SK-N-SH (cell line): Measurements from ENCODE around the gene STAT2. TPM values are rescaled to one million over a fixed set of nuclear protein-coding genes. Genes with fewer than 3 reads are reported as not detected.
A peak's percentile ranks its signal among the peaks of the same experiment; 100 is the strongest.

Experiments
- CTCF ChIA-PET: fragments of 300-600, 350-600 bp; formaldehyde crosslinking; extraction: SDS; loops from one replicate; lab custom pipeline; 2021; lab: Yijun Ruan, JAX
- POLR2A ChIA-PET: fragments of 350-600 bp; sonication (Branson Sonifier 250); formaldehyde crosslinking; extraction: SDS; loops from one replicate; lab custom pipeline; 2020; ENCODE audit warnings: antibody characterized with exemption, inconsistent platforms; lab: Yijun Ruan, JAX
- DNase-seq: peaks from one replicate; pipeline ENCODE4 v3.0.0; 2012
- H2AFZ ChIP-seq: fragments of 200-600 bp; sonication (generic); 2 replicates; pipeline ENCODE4 v1.8.1; 2016; ENCODE audit warnings: antibody characterized with exemption, mild to moderate bottlenecking, low read depth
- H3F3A ChIP-seq: fragments of 200-600 bp; sonication (generic); replicated peaks from 2 replicates; pipeline ENCODE3; 2016; ENCODE audit warnings: antibody characterized with exemption, mild to moderate bottlenecking; ENCODE audit not compliant: insufficient read depth
- H3K27ac ChIP-seq, 2 experiments: fragments of 200-500 bp in 1 of 2; fragments of 200-600 bp in 1 of 2; sonication (Bioruptor generic) in 1 of 2; sonication (generic), shearing (Covaris generic) in 1 of 2; 2 replicates each; pipeline versions ENCODE4 v1.5.1 to v1.6.1; 2014 to 2016; ENCODE audit warnings: low read depth in 2 of 2, inconsistent platforms in 1 of 2, low read length in 1 of 2, mild to moderate bottlenecking in 1 of 2, mixed read lengths in 1 of 2
- H3K27me3 ChIP-seq: fragments of 200-600 bp; sonication (generic), shearing (Covaris generic); 2 replicates; pipeline ENCODE4 v1.6.1; 2016; ENCODE audit warnings: mixed run types; ENCODE audit not compliant: insufficient read depth
- H3K36me3 ChIP-seq, 2 experiments: fragments of 200-500 bp in 1 of 2; fragments of 200-600 bp in 1 of 2; sonication (Bioruptor generic) in 1 of 2; sonication (generic) in 1 of 2; replicated peaks in 1 of 2; 2 replicates each; pipeline versions ENCODE3 to v1.5.1; 2014 to 2016; ENCODE audit warnings: low read length in 1 of 2, mild to moderate bottlenecking in 1 of 2; ENCODE audit not compliant: insufficient read depth in 2 of 2, control insufficient read depth in 1 of 2
- H3K4me1 ChIP-seq, 2 experiments: fragments of 200-500 bp in 1 of 2; fragments of 200-600 bp in 1 of 2; sonication (Bioruptor generic) in 1 of 2; sonication (generic), shearing (Covaris generic) in 1 of 2; 2 replicates each; pipeline versions ENCODE4 v1.5.1 to v1.6.1; 2014 to 2016; ENCODE audit warnings: low read depth in 1 of 2, low read length in 1 of 2, mixed run types in 1 of 2; ENCODE audit not compliant: insufficient read depth in 2 of 2, control insufficient read depth in 1 of 2
- H3K4me2 ChIP-seq: fragments of 200-600 bp; sonication (generic), shearing (Covaris generic); 2 replicates; pipeline ENCODE4 v1.6.1; 2017; ENCODE audit warnings: mixed run types
- H3K4me3 ChIP-seq, 2 experiments: fragments of 200-500 bp in 1 of 2; fragments of 200-600 bp in 1 of 2; sonication (Bioruptor generic) in 1 of 2; sonication (generic), shearing (Covaris generic) in 1 of 2; 2 replicates each; pipeline versions ENCODE4 v1.5.1 to v1.8.1; 2014 to 2016; ENCODE audit warnings: low read depth in 2 of 2, inconsistent platforms in 1 of 2, low read length in 1 of 2, mild to moderate bottlenecking in 1 of 2, mixed read lengths in 1 of 2, moderate library complexity in 1 of 2
- H3K79me2 ChIP-seq: fragments of 200-600 bp; sonication (generic); 2 replicates; pipeline ENCODE4 v1.8.1; 2017; ENCODE audit warnings: mild to moderate bottlenecking; ENCODE audit not compliant: insufficient read depth
- H3K9ac ChIP-seq: fragments of 200-600 bp; sonication (generic); 2 replicates; pipeline ENCODE4 v1.6.1; 2017; ENCODE audit warnings: mixed run types
- H3K9me2 ChIP-seq: fragments of 200-600 bp; sonication (generic); 2 replicates; pipeline ENCODE4 v1.6.1; 2017; ENCODE audit warnings: mixed run types
- H3K9me3 ChIP-seq: fragments of 200-600 bp; sonication (generic); 2 replicates; pipeline ENCODE4 v1.6.1; 2017; ENCODE audit warnings: mixed run types, mild to moderate bottlenecking, moderate library complexity
- H4K20me1 ChIP-seq: fragments of 200-600 bp; sonication (generic); 2 replicates; pipeline ENCODE4 v1.6.1; 2017; ENCODE audit warnings: mild to moderate bottlenecking, mixed run types; ENCODE audit not compliant: insufficient read depth
- CHD2 ChIP-seq: fragments of 150-350 bp; IDR thresholded peaks from 2 replicates; pipeline ENCODE4 v1.6.1; 2018; ENCODE audit warnings: low read length; ENCODE audit not compliant: partially characterized antibody
- ELF1 ChIP-seq: IDR thresholded peaks from 2 replicates; pipeline ENCODE4 v1.4.0; 2012
- FOSL2 ChIP-seq: IDR thresholded peaks from 2 replicates; pipeline ENCODE4 v1.4.0; 2012; ENCODE audit warnings: low read depth, mild to moderate bottlenecking, moderate library complexity, borderline replicate concordance
- FOXJ3 ChIP-seq: sonication (generic); formaldehyde crosslinking; IDR thresholded peaks from 2 replicates; pipeline ENCODE4 v1.5.1; 2020; ENCODE audit warnings: mild to moderate bottlenecking, missing genetic modification reagents
- GATA2 ChIP-seq: sonication (generic); formaldehyde crosslinking; IDR thresholded peaks from 2 replicates; pipeline ENCODE4 v1.5.0; 2020; ENCODE audit warnings: mild to moderate bottlenecking, missing genetic modification reagents
- JUND ChIP-seq: IDR thresholded peaks from 2 replicates; pipeline ENCODE4 v1.4.0; 2012
- MEF2A ChIP-seq: IDR thresholded peaks from 2 replicates; pipeline ENCODE4 v1.4.0; 2012; ENCODE audit warnings: low read depth, borderline replicate concordance
- MXI1 ChIP-seq: IDR thresholded peaks from 2 replicates; pipeline ENCODE4 v1.6.1; 2012; ENCODE audit warnings: mild to moderate bottlenecking, low read depth, low read length, improper control_type of control experiment
- NFIC ChIP-seq: IDR thresholded peaks from 2 replicates; pipeline ENCODE4 v1.4.0; 2012; ENCODE audit warnings: borderline replicate concordance
- PBX3 ChIP-seq: IDR thresholded peaks from 2 replicates; pipeline ENCODE4; 2012
- POLR2AphosphoS5 ChIP-seq: IDR thresholded peaks from 2 replicates; pipeline ENCODE4 v1.6.1; 2012; ENCODE audit warnings: low read depth, low read length
- RAD21 ChIP-seq: IDR thresholded peaks from 2 replicates; pipeline ENCODE4 v1.6.1; 2012; ENCODE audit warnings: mild to moderate bottlenecking, low read length
- RCOR1 ChIP-seq: fragments of 150-350 bp; IDR thresholded peaks from 2 replicates; pipeline ENCODE4 v1.6.1; 2017; ENCODE audit warnings: antibody characterized with exemption, low read length
- RFX5 ChIP-seq: IDR thresholded peaks from 2 replicates; pipeline ENCODE4 v1.6.1; 2012; ENCODE audit warnings: mild to moderate bottlenecking, improper control_type of control experiment, low read length
- RXRA ChIP-seq: IDR thresholded peaks from 2 replicates; pipeline ENCODE4 v1.4.0; 2012; ENCODE audit warnings: low read depth, mild to moderate bottlenecking, borderline replicate concordance
- TEAD4 ChIP-seq: IDR thresholded peaks from 2 replicates; pipeline ENCODE4 v1.4.0; 2012; ENCODE audit warnings: mild to moderate bottlenecking, borderline replicate concordance; ENCODE audit not compliant: insufficient read depth
- YY1 ChIP-seq: IDR thresholded peaks from 2 replicates; pipeline ENCODE4 v1.4.0; 2012; ENCODE audit warnings: low read depth, mild to moderate bottlenecking
- WGBS: methylation state at CpG from one replicate; pipeline ENCODE4 v1.1.6; 2017; ENCODE audit warnings: low lambda C conversion rate; 5-methylcytosine and 5-hydroxymethylcytosine counted together
- polyA plus RNA-seq, 3 experiments: library from polyadenylated mRNA; depleted of rRNA; stranded (reverse); fragments of >200 nt; gene quantifications; 2 replicates each; pipeline ENCODE4 v1.2.3, GENCODE V29; 2012
- TF ChIP-seq, protein P1 (sequence below): IDR thresholded peaks from 2 replicates; pipeline ENCODE4 v1.6.1; 2012; ENCODE audit warnings: mild to moderate bottlenecking, low read depth, low read length, moderate library complexity
- TF ChIP-seq, protein P2 (sequence below): fragments of 200-600 bp; sonication (generic); IDR thresholded peaks from 2 replicates; pipeline ENCODE4 v1.6.1; 2017; ENCODE audit warnings: antibody characterized with exemption, mild to moderate bottlenecking, moderate library complexity
- TF ChIP-seq, protein P3 (sequence below): IDR thresholded peaks from 2 replicates; pipeline ENCODE4 v1.4.0; 2012; ENCODE audit warnings: low read depth, borderline replicate concordance
- TF ChIP-seq, protein P4 (sequence below): fragments of 150-350 bp; IDR thresholded peaks from 2 replicates; pipeline ENCODE4 v1.6.1; 2016; ENCODE audit warnings: mild to moderate bottlenecking, low read depth, low read length
- TF ChIP-seq, protein P5 (sequence below): IDR thresholded peaks from 2 replicates; pipeline ENCODE4 v1.4.0; 2012; ENCODE audit warnings: low read depth, borderline replicate concordance

The STAT2 gene
- polyA plus RNA-seq, 1 of the 3 experiments (the other 2 are of a cell fraction) = 58.1 TPM

DNA sequence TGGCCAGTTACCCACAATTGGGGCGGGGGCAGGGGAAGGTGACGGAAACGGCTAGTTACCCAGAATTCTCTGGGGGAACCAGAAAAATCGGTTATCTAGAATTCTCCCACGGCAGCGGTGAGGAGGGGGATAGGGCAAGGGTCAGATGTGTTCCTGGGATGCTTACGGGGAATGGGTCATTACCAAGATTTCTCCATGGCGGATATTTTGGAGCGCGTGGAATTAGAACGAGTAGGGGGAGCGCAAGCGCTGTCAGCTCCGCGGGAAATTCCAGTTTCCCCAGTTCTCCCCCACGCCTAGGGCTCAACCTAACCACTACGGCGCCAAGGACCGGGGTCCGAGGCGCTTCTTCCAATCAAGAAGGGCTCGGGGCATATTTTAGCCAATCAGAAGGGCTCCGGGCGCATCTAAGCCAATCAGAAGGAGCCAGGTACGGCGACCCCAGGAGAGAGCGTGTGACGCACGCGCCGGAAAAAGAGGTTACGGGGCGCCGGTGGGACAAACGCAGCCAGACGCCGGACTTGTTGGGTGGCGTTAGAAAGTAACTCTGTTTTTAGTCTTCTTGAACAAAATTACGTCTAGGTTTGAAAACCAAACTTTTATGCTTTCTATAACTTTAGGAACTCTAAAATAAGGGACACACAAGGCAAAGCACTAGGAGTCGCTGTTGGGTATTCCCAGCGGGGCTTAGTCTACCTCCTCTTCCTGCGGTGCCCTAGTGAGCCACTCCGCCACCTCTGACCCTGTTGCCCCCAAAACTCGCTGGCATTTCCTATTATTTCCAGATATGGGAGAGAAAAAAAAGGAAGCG is 26.0 kb downstream of the STAT2 start, which contains the start of gene PAN2:
Gene PAN2 (minus strand): TSS at position 322 of the 811 bp plus-strand sequence. CDS start 906 bp downstream, outside the sequence.
- Histone ChIP-seq H3K9me3 (no peaks in the 10 kb centered on the region), H3K4me3 (peak within 1 kb of the TSS; percentile 61 to 73), H4K20me1 (no peaks in the 10 kb centered on the region), H3K9ac (peak within 1 kb of the TSS; percentile 87), H3K79me2 (peaks cover 4% of the 10 kb centered on the region; the same call in 1 of the 2 replicates), H3K27ac (peak within 1 kb of the TSS; percentile 84 to 97), H3K9me2 (no peaks in the 10 kb centered on the region), H2AFZ (peak within 1 kb of the TSS; percentile 85), H3K4me2 (peak within 1 kb of the TSS; percentile 87), H3K4me1 (peaks cover 4 to 8% of the 10 kb centered on the region in 2 experiments; a peak in 1 of 4 replicates), H3K27me3 (no peaks in the 10 kb centered on the region), H3K36me3 (no peaks in the 10 kb centered on the region), H3F3A (peaks cover 5% of the 10 kb centered on the region)
- DNase-seq = peak; percentile 93
- POLR2A ChIA-PET = interaction anchor here (0.8 to 3.1 kb wide), 7 partner anchors 9 to 131 kb away, joined by 3 to 26 read pairs (median 6); partner anchors contain the start of genes CNPY2, STAT2 and TIMELESS
- CTCF ChIA-PET = interaction anchor here (0.7 to 2.2 kb wide), 7 partner anchors 9 to 215 kb away, joined by 3 to 17 read pairs (median 3); partner anchors contain the start of gene ZC3H10
- WGBS = 1% methylated on average over 45 of the region's 45 CpGs
- TF ChIP-seq, protein P1, sequence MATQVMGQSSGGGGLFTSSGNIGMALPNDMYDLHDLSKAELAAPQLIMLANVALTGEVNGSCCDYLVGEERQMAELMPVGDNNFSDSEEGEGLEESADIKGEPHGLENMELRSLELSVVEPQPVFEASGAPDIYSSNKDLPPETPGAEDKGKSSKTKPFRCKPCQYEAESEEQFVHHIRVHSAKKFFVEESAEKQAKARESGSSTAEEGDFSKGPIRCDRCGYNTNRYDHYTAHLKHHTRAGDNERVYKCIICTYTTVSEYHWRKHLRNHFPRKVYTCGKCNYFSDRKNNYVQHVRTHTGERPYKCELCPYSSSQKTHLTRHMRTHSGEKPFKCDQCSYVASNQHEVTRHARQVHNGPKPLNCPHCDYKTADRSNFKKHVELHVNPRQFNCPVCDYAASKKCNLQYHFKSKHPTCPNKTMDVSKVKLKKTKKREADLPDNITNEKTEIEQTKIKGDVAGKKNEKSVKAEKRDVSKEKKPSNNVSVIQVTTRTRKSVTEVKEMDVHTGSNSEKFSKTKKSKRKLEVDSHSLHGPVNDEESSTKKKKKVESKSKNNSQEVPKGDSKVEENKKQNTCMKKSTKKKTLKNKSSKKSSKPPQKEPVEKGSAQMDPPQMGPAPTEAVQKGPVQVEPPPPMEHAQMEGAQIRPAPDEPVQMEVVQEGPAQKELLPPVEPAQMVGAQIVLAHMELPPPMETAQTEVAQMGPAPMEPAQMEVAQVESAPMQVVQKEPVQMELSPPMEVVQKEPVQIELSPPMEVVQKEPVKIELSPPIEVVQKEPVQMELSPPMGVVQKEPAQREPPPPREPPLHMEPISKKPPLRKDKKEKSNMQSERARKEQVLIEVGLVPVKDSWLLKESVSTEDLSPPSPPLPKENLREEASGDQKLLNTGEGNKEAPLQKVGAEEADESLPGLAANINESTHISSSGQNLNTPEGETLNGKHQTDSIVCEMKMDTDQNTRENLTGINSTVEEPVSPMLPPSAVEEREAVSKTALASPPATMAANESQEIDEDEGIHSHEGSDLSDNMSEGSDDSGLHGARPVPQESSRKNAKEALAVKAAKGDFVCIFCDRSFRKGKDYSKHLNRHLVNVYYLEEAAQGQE = no peak
- TF ChIP-seq MXI1 (peak; percentile 73; the same call in 1 of the 2 replicates), ELF1 (peak; percentile 71; the same call in 1 of the 2 replicates), RXRA (no peak), NFIC (no peak), CHD2 (peak; percentile 62), MEF2A (no peak), TEAD4 (no peak), RCOR1 (no peak), FOSL2 (peak; percentile 1; the same call in 1 of the 2 replicates), RAD21 (no peak), JUND (no peak), FOXJ3 (CRISPR knock-in tag) (no peak), RFX5 (peak; percentile 82), YY1 (peak; percentile 54; the same call in 1 of the 2 replicates), POLR2AphosphoS5 (peak; percentile 90), GATA2 (no peak), PBX3 (peak; percentile 45)
- TF ChIP-seq, protein P2, sequence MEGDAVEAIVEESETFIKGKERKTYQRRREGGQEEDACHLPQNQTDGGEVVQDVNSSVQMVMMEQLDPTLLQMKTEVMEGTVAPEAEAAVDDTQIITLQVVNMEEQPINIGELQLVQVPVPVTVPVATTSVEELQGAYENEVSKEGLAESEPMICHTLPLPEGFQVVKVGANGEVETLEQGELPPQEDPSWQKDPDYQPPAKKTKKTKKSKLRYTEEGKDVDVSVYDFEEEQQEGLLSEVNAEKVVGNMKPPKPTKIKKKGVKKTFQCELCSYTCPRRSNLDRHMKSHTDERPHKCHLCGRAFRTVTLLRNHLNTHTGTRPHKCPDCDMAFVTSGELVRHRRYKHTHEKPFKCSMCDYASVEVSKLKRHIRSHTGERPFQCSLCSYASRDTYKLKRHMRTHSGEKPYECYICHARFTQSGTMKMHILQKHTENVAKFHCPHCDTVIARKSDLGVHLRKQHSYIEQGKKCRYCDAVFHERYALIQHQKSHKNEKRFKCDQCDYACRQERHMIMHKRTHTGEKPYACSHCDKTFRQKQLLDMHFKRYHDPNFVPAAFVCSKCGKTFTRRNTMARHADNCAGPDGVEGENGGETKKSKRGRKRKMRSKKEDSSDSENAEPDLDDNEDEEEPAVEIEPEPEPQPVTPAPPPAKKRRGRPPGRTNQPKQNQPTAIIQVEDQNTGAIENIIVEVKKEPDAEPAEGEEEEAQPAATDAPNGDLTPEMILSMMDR = peak; percentile 80
- TF ChIP-seq, protein P3, sequence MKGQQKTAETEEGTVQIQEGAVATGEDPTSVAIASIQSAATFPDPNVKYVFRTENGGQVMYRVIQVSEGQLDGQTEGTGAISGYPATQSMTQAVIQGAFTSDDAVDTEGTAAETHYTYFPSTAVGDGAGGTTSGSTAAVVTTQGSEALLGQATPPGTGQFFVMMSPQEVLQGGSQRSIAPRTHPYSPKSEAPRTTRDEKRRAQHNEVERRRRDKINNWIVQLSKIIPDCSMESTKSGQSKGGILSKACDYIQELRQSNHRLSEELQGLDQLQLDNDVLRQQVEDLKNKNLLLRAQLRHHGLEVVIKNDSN = no peak
- TF ChIP-seq, protein P4, sequence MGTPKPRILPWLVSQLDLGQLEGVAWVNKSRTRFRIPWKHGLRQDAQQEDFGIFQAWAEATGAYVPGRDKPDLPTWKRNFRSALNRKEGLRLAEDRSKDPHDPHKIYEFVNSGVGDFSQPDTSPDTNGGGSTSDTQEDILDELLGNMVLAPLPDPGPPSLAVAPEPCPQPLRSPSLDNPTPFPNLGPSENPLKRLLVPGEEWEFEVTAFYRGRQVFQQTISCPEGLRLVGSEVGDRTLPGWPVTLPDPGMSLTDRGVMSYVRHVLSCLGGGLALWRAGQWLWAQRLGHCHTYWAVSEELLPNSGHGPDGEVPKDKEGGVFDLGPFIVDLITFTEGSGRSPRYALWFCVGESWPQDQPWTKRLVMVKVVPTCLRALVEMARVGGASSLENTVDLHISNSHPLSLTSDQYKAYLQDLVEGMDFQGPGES = peak; percentile 80
- TF ChIP-seq, protein P5, sequence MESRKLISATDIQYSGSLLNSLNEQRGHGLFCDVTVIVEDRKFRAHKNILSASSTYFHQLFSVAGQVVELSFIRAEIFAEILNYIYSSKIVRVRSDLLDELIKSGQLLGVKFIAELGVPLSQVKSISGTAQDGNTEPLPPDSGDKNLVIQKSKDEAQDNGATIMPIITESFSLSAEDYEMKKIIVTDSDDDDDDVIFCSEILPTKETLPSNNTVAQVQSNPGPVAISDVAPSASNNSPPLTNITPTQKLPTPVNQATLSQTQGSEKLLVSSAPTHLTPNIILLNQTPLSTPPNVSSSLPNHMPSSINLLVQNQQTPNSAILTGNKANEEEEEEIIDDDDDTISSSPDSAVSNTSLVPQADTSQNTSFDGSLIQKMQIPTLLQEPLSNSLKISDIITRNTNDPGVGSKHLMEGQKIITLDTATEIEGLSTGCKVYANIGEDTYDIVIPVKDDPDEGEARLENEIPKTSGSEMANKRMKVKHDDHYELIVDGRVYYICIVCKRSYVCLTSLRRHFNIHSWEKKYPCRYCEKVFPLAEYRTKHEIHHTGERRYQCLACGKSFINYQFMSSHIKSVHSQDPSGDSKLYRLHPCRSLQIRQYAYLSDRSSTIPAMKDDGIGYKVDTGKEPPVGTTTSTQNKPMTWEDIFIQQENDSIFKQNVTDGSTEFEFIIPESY = no peak
